K562 treated with DMSO at 1 percent for 12 hours (cell line): ENCODE results near the gene ISY1. TPM values are rescaled to one million over a fixed set of nuclear protein-coding genes. Genes with fewer than 3 reads are reported as not detected.

Experiments used
- total RNA-seq: library from RNA; unstranded; fragments of 300-600 nt; gene quantifications from 2 replicates; pipeline ENCODE4 v1.2.3, GENCODE V29; 2022; ENCODE audit not compliant: insufficient read depth

The ISY1 gene
- total RNA-seq, result 24.7 and 32.5 TPM in 2 replicates

DNA sequence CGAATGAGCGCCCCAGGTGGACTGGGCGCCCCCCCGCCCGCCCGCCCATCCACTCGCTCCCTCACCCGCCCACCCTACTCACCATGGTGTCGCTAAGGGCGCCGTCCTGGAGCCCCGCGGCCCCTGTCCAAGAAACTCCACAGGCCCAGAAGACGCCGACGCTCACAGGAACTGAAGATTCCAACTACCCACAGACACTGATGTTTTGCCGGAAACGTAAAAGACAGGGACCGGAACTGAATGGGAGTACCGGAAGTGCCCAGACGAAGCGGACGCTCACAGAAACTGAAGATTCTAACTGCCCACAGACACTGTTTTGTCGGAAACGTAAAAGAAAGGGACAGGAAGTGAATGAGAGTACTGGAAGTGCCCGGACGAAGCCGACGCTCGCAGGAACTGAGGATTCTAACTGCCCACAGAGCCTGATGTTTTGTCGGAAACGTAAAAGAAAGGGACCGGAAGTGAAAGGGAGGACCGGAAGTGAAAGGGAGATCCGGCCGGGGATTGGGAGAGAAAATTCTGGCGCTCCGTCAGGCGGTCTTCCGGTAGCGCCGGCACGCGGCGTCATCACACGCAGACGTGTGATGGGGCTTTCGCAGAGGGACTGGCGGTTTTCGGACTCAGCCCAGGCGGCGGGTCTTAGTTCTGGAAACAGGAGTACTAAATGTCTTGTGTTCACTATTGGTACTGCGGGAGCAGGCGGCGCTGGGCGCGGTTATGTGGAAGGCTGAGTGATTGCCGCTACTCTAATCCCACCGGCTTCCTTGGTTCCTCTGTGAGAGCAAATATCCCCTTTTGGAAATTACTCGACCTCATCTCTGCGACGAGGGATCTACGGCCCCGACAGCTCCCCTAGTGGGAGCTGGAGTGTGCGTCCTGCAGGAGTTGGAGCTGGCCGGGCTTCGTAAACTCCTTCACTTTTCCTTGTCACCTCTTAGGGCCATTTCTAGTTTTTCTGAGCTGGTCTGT lies at the start of gene ISY1:
Gene ISY1 (minus strand): TSS at position 173 of the 969 bp plus-strand sequence. CDS start 88 bp downstream, at position 85.

DNA sequence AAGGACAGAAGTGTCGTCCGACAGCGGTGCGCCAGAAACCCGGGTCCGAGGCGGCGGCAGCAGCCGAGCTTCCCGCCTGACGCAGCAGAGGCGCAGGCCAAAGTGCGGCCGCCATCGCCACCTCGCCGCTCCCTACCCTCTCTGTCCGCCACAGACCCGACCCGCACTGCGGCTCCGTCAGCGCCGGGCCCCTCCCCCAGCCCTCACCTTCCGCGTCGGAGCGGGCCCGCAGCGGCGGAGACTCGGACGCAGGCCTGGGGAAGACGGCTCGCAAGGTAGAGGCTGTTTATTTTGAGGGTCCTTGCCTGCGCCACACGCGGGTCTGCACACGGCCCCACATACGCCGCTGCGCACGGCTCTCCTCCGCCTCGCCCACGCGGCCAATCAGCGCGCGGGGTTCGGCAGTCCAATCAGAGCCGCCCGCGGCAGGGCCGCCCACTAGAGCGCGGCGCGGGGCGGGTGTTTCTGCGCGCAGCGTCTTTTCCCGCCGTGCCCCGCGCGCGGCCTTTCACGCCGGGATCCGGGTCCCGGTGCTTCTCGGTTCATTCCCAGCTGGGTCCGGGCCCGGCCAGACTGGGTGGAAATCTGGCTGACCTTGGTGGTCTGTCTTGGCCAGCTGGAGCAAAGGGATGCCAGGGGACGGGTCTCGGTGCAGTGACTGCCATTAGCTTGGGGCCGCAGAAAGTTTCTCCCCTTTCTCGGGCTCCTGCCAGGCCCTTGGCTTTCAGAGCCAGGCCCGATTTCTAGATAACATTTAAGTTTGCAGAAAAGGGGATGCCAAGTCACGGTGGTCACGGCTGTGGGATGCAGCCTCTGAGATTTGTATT lies 22.9 kb upstream of the ISY1 start, which contains the start of gene CNBP:
Gene CNBP (minus strand): TSS at position 328 of the 827 bp plus-strand sequence. CDS start 12,139 bp downstream, outside the sequence.

DNA sequence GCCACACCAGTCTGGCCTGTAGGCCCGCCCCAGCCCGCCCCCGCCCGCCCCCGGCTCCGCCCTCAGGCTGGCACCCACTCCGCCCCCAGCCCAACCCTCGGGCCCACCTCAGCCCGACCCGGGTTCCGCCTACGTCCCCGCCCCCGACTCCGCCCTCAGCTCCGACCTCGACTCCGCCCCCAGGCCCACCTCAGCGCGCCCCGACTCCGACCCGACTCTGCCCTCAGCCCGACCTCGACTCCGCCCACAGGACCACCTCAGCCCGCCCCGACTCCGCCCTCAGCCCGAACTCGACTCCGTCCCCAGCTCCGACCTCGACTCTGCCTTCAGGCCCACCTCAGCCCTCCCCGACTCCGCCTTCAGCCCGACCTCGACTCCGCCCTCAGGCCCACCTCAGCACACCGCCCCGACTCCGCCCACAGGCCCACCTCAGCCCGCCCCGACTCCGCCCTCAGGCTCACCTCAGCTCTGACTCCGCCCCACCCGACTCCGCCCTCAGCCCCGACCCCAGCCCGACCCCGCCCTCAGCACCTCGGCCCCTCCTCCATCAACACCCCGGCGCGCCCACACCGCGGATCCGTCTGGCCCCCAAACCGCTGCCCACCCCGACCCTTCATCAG lies 39.0 kb downstream of the ISY1 start, which contains the start of gene RAB43:
Gene RAB43 (minus strand): TSS at position 13 of the 620 bp plus-strand sequence. CDS start 315 bp downstream, outside the sequence.

Other genes starting within 250 kb of the ISY1 start
- gene CFAP92, start 167.0 kb downstream of the ISY1 start, total RNA-seq, result 0.56 and 0.58 TPM in 2 replicates
- not detected in 2 replicates for gene EFCC1, start 159.8 kb downstream of the ISY1 start, total RNA-seq
- gene GP9, start 100.3 kb downstream of the ISY1 start, total RNA-seq, result not detected in 2 replicates
- 7.4 and 11.7 TPM in 2 replicates for gene RAB43, start 39.3 kb downstream of the ISY1 start, total RNA-seq
- 197 and 286 TPM in 2 replicates for gene CNBP, start 22.8 kb upstream of the ISY1 start, total RNA-seq
- gene COPG1, start 88.5 kb upstream of the ISY1 start, total RNA-seq, result 104 and 125 TPM in 2 replicates
- gene HMCES, start 117.8 kb upstream of the ISY1 start, total RNA-seq, result 35.7 and 51.4 TPM in 2 replicates